Measurements from ENCODE around the gene S100A5. TPM values are rescaled to one million over a fixed set of nuclear protein-coding genes. Genes with fewer than 3 reads are reported as not detected.

S100A5 gene
- total and polyA plus RNA-seq, 9 of the 15 experiments (the other 6 are each of a cell fraction or from before 2014, with no cell fraction given) = 0.56 to 1.4 (median 0.64) TPM; not detected in 5

GRCh38 chr1:153532769-153533599 lies 7.8 kb downstream of the S100A5 start (continued):
- TF ChIP-seq ZBTB33 (CRISPR knock-in tag; IDR thresholded peaks at IDR 0.05) = 0 out of 2 replicates have a peak, but pooled peaks have one; percentile 52
- TF ChIP-seq THAP12 (CRISPR knock-in tag; IDR thresholded peaks at IDR 0.05) = no peak
- TF ChIP-seq NFYB (IDR thresholded peaks at IDR 0.05; ENCODE audit: extremely low read depth, insufficient read length) = no peak
- peak; percentile 90 to 91 for TF ChIP-seq RAD21 (CRISPR knock-in tag; conservative IDR thresholded peaks at IDR 0.05 in 1 of 2, IDR thresholded peaks at IDR 0.05 in 1 of 2)
- TF ChIP-seq TOE1 (IDR thresholded peaks at IDR 0.05; ENCODE audit: borderline replicate concordance) = 0 out of 2 replicates have a peak, but pooled peaks have one; percentile 18
- no peak for TF ChIP-seq TOE1 (CRISPR knock-in tag; IDR thresholded peaks at IDR 0.05; ENCODE audit: borderline replicate concordance, low read depth)
- TF ChIP-seq ZC3H4 (CRISPR knock-in tag; IDR thresholded peaks at IDR 0.05; ENCODE audit: borderline replicate concordance) = no peak
- TF ChIP-seq MTA3 (IDR thresholded peaks at IDR 0.05; ENCODE audit: borderline replicate concordance) = no peak
- no peak; the same call in 1 of the 2 replicates for TF ChIP-seq ZNF24 (IDR thresholded peaks at IDR 0.05)
- no peak for TF ChIP-seq PPARD (CRISPR knock-in tag; IDR thresholded peaks at IDR 0.05)
- TF ChIP-seq TFE3 (CRISPR knock-in tag; IDR thresholded peaks at IDR 0.05) = no peak
- no peak for TF ChIP-seq CHD4 (IDR thresholded peaks at IDR 0.05; ENCODE audit: insufficient read depth, insufficient replicate concordance, low read depth, low read length, poor library complexity, severe bottlenecking)
- TF ChIP-seq TFAM (CRISPR knock-in tag; conservative IDR thresholded peaks at IDR 0.05) = no peak
- 0 out of 4 replicates have a peak, but pooled peaks of 1 of the 2 experiments have one; percentile 26 for TF ChIP-seq UBTF (IDR thresholded peaks at IDR 0.05; ENCODE audit: borderline replicate concordance in 1 of 2, low read depth in 2 of 2, low read length in 2 of 2)

All from K562 (cell line).